GM12801 (cell line): Measurements from ENCODE around the gene ZBTB17.

Experiments
- TF ChIP-seq, protein P1 (sequence below): IDR thresholded peaks from one replicate; pipeline ENCODE4 v1.5.1; 2011; ENCODE audit warnings: control low read depth; ENCODE audit not compliant: insufficient read length; ENCODE audit errors: extremely low read depth

The ZBTB17 gene

DNA sequence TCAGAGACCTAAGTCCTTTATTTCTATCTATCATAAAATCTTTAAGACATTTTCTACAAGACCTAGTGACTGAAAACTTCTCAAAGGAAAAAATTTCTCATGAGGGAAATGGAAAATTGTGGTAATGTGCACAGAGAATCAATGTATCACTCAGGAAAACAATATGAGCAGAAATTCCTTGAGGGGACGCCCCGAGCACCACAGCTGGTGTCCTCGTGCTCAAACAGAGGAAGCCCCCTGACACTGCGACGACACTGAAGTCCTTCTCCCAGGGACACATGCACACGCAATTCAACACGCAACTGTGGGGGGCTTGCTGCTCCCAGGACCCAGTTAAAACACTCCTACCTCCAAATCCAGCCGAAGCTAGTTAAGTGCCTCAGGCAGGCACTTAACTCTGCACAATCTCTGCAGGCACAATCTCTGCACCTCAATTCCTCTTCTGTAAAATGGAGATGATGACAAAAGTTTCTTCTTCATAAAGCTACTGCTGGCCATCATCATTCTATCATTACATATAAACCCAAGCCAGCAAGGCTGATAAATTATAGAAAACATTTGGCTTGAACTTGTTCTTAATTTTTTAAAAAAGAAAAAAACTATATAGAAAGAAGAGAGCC is 16.0 kb downstream of the ZBTB17 start:
- TF ChIP-seq, protein P1, sequence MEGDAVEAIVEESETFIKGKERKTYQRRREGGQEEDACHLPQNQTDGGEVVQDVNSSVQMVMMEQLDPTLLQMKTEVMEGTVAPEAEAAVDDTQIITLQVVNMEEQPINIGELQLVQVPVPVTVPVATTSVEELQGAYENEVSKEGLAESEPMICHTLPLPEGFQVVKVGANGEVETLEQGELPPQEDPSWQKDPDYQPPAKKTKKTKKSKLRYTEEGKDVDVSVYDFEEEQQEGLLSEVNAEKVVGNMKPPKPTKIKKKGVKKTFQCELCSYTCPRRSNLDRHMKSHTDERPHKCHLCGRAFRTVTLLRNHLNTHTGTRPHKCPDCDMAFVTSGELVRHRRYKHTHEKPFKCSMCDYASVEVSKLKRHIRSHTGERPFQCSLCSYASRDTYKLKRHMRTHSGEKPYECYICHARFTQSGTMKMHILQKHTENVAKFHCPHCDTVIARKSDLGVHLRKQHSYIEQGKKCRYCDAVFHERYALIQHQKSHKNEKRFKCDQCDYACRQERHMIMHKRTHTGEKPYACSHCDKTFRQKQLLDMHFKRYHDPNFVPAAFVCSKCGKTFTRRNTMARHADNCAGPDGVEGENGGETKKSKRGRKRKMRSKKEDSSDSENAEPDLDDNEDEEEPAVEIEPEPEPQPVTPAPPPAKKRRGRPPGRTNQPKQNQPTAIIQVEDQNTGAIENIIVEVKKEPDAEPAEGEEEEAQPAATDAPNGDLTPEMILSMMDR: no peak

DNA sequence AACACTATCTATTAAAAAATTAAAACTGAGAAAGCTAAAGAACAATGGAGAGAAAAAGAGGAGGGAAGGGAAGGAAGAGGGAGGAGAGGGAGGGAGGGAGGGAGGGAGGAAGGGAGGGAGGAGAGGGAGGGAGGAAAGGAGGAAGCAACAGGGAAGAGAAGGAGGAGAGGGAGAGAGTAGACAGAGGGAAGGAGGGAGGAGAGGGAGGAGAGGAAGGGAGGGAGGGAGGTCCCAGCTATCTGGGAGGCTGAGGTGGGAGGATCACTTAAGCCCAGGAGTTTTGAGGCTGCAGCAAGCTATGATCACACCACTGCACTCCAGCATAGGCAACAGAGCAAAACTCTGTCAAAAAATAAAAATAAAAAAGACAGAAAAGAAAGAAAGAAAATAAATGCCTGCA is 16.5 kb downstream of the ZBTB17 start:
- TF ChIP-seq, protein P1: no peak

DNA sequence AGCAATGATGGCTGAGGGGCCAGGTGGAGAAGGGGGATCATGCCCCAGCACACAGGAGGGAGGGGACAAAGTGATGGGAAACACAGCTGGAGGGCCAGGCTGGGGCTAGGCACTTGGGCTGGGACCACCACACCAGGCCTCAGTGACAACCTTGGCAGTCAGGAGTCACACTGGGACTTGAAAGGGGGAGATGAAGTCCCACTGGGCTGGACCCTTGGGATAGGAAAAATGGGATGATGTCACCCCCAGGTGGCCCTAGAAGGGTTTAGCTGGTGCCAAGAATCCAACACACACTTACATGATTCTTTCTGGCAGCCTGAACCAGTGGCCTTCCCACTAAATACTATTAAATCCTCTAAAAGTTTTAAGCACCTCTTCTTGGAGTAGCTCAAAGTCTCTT is 17.1 kb downstream of the ZBTB17 start:
- TF ChIP-seq, protein P1: no peak

DNA sequence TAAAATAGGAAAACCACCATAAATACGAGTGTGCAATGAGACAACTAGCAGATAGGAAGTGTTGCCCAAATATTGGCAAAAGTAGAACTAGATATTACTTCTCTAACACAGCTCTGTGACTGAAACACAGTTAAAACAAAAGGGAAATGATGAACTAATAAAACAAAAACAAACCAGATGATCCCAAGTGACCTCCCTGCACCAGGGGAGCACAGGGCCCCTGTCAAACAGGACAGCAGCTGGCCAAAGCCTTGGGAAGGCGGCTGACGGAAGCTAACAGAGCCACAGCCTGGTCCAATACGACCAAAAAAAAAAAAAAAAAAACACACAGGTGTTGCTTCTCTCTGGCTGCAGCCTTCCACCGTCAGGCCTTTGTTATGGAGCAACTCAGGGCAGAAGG is 17.8 kb downstream of the ZBTB17 start:
- TF ChIP-seq, protein P1: no peak

DNA sequence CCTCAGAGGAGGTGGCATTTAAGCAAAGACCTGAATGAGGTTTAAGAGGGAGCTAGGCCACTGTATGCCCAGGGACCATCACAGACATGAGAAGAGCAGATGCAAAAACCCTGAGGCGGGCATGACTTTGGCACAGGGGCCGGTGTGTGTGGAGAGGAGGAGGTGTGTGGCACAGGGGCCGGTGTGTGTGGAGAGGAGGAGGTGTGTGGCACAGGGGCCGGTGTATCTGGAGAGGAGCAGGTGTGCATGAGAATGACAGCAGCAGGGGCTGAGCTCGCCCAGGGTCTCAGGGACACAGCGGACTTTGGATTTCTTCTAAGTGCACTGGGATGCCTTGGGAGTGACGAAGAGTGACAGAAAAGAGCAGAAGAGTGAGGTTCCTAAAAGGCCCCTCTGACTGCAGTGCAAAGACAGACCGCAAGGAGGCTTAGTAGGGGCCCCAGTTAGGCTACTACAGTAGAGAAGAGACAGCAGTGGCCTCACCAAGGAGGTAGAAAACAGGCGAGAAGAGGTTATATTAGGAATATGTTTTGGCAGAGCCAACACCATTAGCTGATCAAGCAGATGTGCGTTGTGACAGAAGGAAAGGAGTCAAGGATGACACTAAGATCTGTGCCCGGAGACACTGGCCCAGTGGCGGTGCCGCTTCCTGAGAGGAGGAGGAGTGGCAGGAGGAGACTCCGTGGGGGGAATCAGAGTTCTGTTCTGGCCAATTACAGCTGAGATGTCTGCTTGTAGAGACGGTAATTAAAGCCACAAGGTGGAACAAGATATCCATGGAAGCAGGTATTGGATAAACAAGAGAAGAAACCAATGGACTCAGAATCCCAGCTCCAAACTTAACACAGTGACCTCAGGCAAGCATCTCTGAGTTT is 18.4 kb downstream of the ZBTB17 start:
- TF ChIP-seq, protein P1: no peak

DNA sequence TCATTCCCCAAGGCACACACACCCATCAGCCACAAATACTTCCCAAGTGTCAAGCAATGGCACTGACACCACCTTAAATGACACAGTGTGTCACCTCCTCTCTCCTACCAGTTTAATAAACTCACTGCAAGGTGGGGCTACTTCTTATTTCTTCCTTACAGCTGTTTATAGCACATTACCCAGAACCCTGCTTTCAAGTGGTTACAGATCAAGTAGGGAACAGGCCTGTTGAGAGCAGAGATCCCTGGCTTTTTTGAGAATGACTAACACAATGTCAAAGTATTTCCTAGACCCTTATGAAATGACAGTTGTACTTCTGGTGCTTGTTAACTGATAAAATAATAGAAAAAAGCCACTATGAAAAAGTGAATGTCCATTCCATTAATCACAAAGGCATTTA is 19.8 kb downstream of the ZBTB17 start:
- TF ChIP-seq, protein P1: no peak

DNA sequence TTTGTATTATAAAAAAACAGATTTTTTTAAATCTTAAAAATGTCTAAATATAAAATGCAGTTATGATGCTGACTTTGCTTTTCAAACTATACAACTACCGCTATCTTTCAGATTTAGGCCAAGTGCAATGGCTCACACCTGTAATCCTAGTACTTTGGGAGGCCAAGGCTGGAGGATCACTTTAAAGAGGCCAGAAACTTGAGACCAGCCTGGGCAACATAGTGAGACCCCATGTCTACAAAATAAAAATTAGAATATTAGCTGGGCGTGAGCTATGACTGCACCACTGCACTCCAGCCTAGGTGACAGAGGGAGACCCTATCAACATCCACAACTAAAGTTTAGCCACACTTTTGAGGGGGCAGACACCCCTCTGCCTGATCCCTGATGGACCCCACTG is 20.3 kb downstream of the ZBTB17 start:
- TF ChIP-seq, protein P1: no peak
